ENCODE data around the gene RRAGB. TPM values are rescaled to one million over a fixed set of nuclear protein-coding genes. Genes with fewer than 3 reads are reported as not detected.

RRAGB gene
- total and polyA plus RNA-seq, 2 donors (not counting 1 experiment from before 2014, with no cell fraction given), result 21.3 to 31.4 TPM

- H3K4me1 ChIP-seq (ENCODE audit: control insufficient read depth in 2 of 2, insufficient read depth in 2 of 2, low read length in 2 of 2), result no peaks in the 10 kb centered on the region
- no peak overlapping the region for H2AFZ ChIP-seq (ENCODE audit: insufficient read depth, low read depth, low read length, poor library complexity, severe bottlenecking)
- no peaks in the 10 kb centered on the region for H4K20me1 ChIP-seq (ENCODE audit: control insufficient read depth, insufficient read depth, low read length, poor library complexity, severe bottlenecking)
- no peak for TF ChIP-seq EZH2 (IDR thresholded peaks at IDR 0.05; ENCODE audit: borderline replicate concordance, insufficient read depth, low read depth, low read length, poor library complexity, severe bottlenecking)
- no peak for TF ChIP-seq CTCF (IDR thresholded peaks at IDR 0.05)
- H3K9ac ChIP-seq (ENCODE audit: low read length), result no peak overlapping the region
- H3K9me3 ChIP-seq (ENCODE audit: control extremely low read depth in 1 of 3, control insufficient read depth in 2 of 3, insufficient read depth in 1 of 3, low read length in 2 of 3), result no peaks in the 10 kb centered on the region
- no peaks in the 10 kb centered on the region for H3K27me3 Mint-ChIP-seq
- intact Hi-C loops (cut with micrococcal nuclease), result no loop called here
- ATAC-seq (ENCODE audit: low read depth), result no peak
- no peaks in the 10 kb centered on the region for H3K4me1 Mint-ChIP-seq
- H3K4me2 ChIP-seq (replicated peaks; ENCODE audit: low read depth, low read length, poor library complexity, severe bottlenecking), result no peak overlapping the region
- H3K79me2 ChIP-seq (ENCODE audit: control insufficient read depth, insufficient read depth, low read length), result no peaks in the 10 kb centered on the region
- no peak overlapping the region for H3K4me3 Mint-ChIP-seq
- ChIA-PET CTCF (no interaction called here), POLR2A (no interaction called here)
- H3K4me3 ChIP-seq (ENCODE audit: control extremely low read depth in 1 of 5, extremely low read depth in 1 of 5, insufficient read depth in 1 of 5, low read depth in 2 of 5, low read length in 4 of 5), result no peak overlapping the region
- no peaks in the 10 kb centered on the region for H3K27me3 ChIP-seq (replicated peaks in 1 of 4; ENCODE audit: control extremely low read depth in 1 of 4, control insufficient read depth in 3 of 4, insufficient read depth in 4 of 4, low read length in 3 of 4)
- H3K27ac Mint-ChIP-seq, result no peak overlapping the region
- no CpG with 5 or more reads among the region's 4 CpGs for WGBS (ENCODE audit: insufficient coverage)
- no peaks in the 10 kb centered on the region for H3K9me3 Mint-ChIP-seq (ENCODE audit: insufficient read depth)
- DNase-seq, result no peak
- H3K27ac ChIP-seq (ENCODE audit: low read length in 2 of 2), result no peak overlapping the region
- H3K36me3 ChIP-seq (replicated peaks in 1 of 2; ENCODE audit: control extremely low read depth in 1 of 2, control insufficient read depth in 1 of 2, extremely low read depth in 1 of 2, insufficient read depth in 2 of 2, low read length in 1 of 2), result peaks cover 12 to 27% of the 10 kb centered on the region in 2 experiments
Observed at GRCh38 chrX:55758033-55758432, 40.5 kb downstream of the RRAGB start.

- Histone ChIP-seq H3K4me1 (ENCODE audit: control insufficient read depth in 2 of 2, insufficient read depth in 2 of 2, low read length in 2 of 2) (no peaks in the 10 kb centered on the region), H3K4me3 (ENCODE audit: control extremely low read depth in 1 of 5, extremely low read depth in 1 of 5, insufficient read depth in 1 of 5, low read depth in 2 of 5, low read length in 4 of 5) (no peak overlapping the region), H3K4me2 (replicated peaks; ENCODE audit: low read depth, low read length, poor library complexity, severe bottlenecking) (no peak overlapping the region), H3K9ac (ENCODE audit: low read length) (no peak overlapping the region), H3K9me3 (ENCODE audit: control extremely low read depth in 1 of 3, control insufficient read depth in 2 of 3, insufficient read depth in 1 of 3, low read length in 2 of 3) (no peaks in the 10 kb centered on the region), H3K79me2 (ENCODE audit: control insufficient read depth, insufficient read depth, low read length) (no peaks in the 10 kb centered on the region), H2AFZ (ENCODE audit: insufficient read depth, low read depth, low read length, poor library complexity, severe bottlenecking) (no peak overlapping the region), H3K27ac (ENCODE audit: low read length in 2 of 2) (no peak overlapping the region), H3K36me3 (replicated peaks in 1 of 2; ENCODE audit: control extremely low read depth in 1 of 2, control insufficient read depth in 1 of 2, extremely low read depth in 1 of 2, insufficient read depth in 2 of 2, low read length in 1 of 2) (peaks cover 11 to 22% of the 10 kb centered on the region in 2 experiments), H3K27me3 (replicated peaks in 1 of 4; ENCODE audit: control extremely low read depth in 1 of 4, control insufficient read depth in 3 of 4, insufficient read depth in 4 of 4, low read length in 3 of 4) (no peaks in the 10 kb centered on the region), H4K20me1 (ENCODE audit: control insufficient read depth, insufficient read depth, low read length, poor library complexity, severe bottlenecking) (no peaks in the 10 kb centered on the region)
- POLR2A ChIA-PET, result no interaction called here
- DNase-seq, result no peak
- ATAC-seq (ENCODE audit: low read depth), result no peak
- no peaks in the 10 kb centered on the region for H3K9me3 Mint-ChIP-seq (ENCODE audit: insufficient read depth)
- intact Hi-C loops (cut with micrococcal nuclease), result no loop called here
- H3K4me1 Mint-ChIP-seq, result no peaks in the 10 kb centered on the region
- no peaks in the 10 kb centered on the region for H3K27me3 Mint-ChIP-seq
- H3K27ac Mint-ChIP-seq, result no peak overlapping the region
- H3K4me3 Mint-ChIP-seq, result no peak overlapping the region
- WGBS (ENCODE audit: insufficient coverage), result no CpG with 5 or more reads among the region's 1 CpG
- TF ChIP-seq CTCF (IDR thresholded peaks at IDR 0.05), result no peak
- TF ChIP-seq EZH2 (IDR thresholded peaks at IDR 0.05; ENCODE audit: borderline replicate concordance, insufficient read depth, low read depth, low read length, poor library complexity, severe bottlenecking), result no peak
- CTCF ChIA-PET, result no interaction called here
Observed at GRCh38 chrX:55759478-55759877, 41.9 kb downstream of the RRAGB start.
